PC-3 (cell line): ENCODE results near the gene C11orf68. TPM values are rescaled to one million over a fixed set of nuclear protein-coding genes. Genes with fewer than 3 reads are reported as not detected.

Experiments
- ATAC-seq: fragments of 200-7000 bp; cut with Tn5 transposase; 2 replicates; pipeline ENCODE4 v1.9.1; 2020; ENCODE audit warnings: mild to moderate bottlenecking, moderate library complexity
- BruUV-seq: library from RNA; stranded (reverse); fragments of 400-500 nt; replicated peaks from 2 replicates; lab custom pipeline; 2021; lab: Mats Ljungman, UMichigan
- CTCF ChIA-PET: fragments of 300-600 bp; sonication (Branson Sonifier 250); formaldehyde crosslinking; loops from one replicate; lab custom pipeline; 2022; ENCODE audit warnings: antibody characterized with exemption; lab: Charles Lee
- POLR2A ChIA-PET: fragments of 300-600 bp; sonication (Branson Sonifier 250); formaldehyde crosslinking; loops from one replicate; lab custom pipeline; 2022; ENCODE audit warnings: antibody characterized with exemption; ENCODE audit not compliant: unreplicated experiment; lab: Charles Lee
- DNase-seq: peaks from one replicate; pipeline ENCODE4 v3.0.0-alpha.2; 2015
- H2AFZ ChIP-seq: fragments of 300-600 bp; sonication (generic); 2 replicates; pipeline ENCODE4 v1.6.0; 2016; ENCODE audit warnings: antibody characterized with exemption, low read length
- H3F3A ChIP-seq: fragments of 300-600 bp; sonication (generic); one replicate; pipeline ENCODE4 v1.6.0; 2017; ENCODE audit warnings: antibody characterized with exemption, low read length, control low read depth, mild to moderate bottlenecking; ENCODE audit not compliant: unreplicated experiment
- H3K27ac ChIP-seq: fragments of 300-600 bp; sonication (generic); 2 replicates; pipeline ENCODE4 v1.5.1; 2016; ENCODE audit warnings: mild to moderate bottlenecking, low read length
- H3K27me3 ChIP-seq: fragments of 300-600 bp; sonication (generic); 2 replicates; pipeline ENCODE4 v1.6.1; 2016; ENCODE audit warnings: low read length, mixed read lengths
- H3K36me3 ChIP-seq: fragments of 300-600 bp; sonication (generic); 2 replicates; pipeline ENCODE4 v1.6.1; 2016; ENCODE audit warnings: low read depth, mixed run types, low read length, mixed read lengths
- H3K4me1 ChIP-seq: fragments of 300-600 bp; sonication (generic); 2 replicates; pipeline ENCODE4 v1.5.1; 2016; ENCODE audit warnings: low read length; ENCODE audit not compliant: insufficient read depth
- H3K4me2 ChIP-seq: fragments of 300-600 bp; sonication (generic); 2 replicates; pipeline ENCODE4 v1.6.0; 2016; ENCODE audit warnings: low read length
- H3K4me3 ChIP-seq: fragments of 300-600 bp; sonication (generic); 2 replicates; pipeline ENCODE4 v1.5.1; 2016; ENCODE audit warnings: mild to moderate bottlenecking, low read length, mixed read lengths
- H3K79me2 ChIP-seq: fragments of 300-600 bp; sonication (generic); 2 replicates; pipeline ENCODE4 v1.6.1; 2017; ENCODE audit warnings: low read length, mixed read lengths
- H3K9ac ChIP-seq: fragments of 300-600 bp; sonication (generic); 2 replicates; pipeline ENCODE4 v1.6.0; 2016; ENCODE audit warnings: mild to moderate bottlenecking, low read length
- H3K9me2 ChIP-seq: fragments of 300-600 bp; sonication (generic); replicated peaks from 2 replicates; pipeline ENCODE4 v1.6.1; 2016; ENCODE audit warnings: mixed run types, low read length, mixed read lengths
- H3K9me3 ChIP-seq: fragments of 300-600 bp; sonication (generic); 2 replicates; pipeline ENCODE4 v1.6.1; 2016; ENCODE audit warnings: low read length, mixed read lengths
- H4K20me1 ChIP-seq: fragments of 300-600 bp; sonication (generic); 2 replicates; pipeline ENCODE4 v1.6.1; 2016; ENCODE audit warnings: low read length, mixed read lengths
- EZH2 ChIP-seq: fragments of 300-600 bp; sonication (generic); IDR thresholded peaks from one replicate; pipeline ENCODE4 v1.6.1; 2017; ENCODE audit warnings: antibody characterized with exemption, mild to moderate bottlenecking, low read length; ENCODE audit not compliant: unreplicated experiment
- EZH2phosphoT487 ChIP-seq: fragments of 300-600 bp; sonication (generic); IDR thresholded peaks from 2 replicates; pipeline ENCODE4 v1.6.1; 2018; ENCODE audit warnings: mild to moderate bottlenecking, antibody characterized with exemption, low read length, borderline replicate concordance
- intact Hi-C: fragments of 100-400 bp; cut with micrococcal nuclease; formaldehyde crosslinking; loops from 2 replicates; pipeline ENCODE4 v1.9.0; 2023
- total RNA-seq: library from RNA; depleted of rRNA; stranded (reverse); fragments of >200 nt; gene quantifications from 2 replicates; pipeline ENCODE4 v1.2.3, GENCODE V29; 2014
- TF ChIP-seq, protein P1 (sequence below): fragments of 300-600 bp; sonication (generic); conservative IDR thresholded peaks from 2 replicates; pipeline ENCODE4 v1.5.1; 2017; ENCODE audit warnings: antibody characterized with exemption, low read depth, mild to moderate bottlenecking, low read length

The C11orf68 gene
- total RNA-seq, 1 experiment from 2014 or later, result 61.3 TPM

DNA sequence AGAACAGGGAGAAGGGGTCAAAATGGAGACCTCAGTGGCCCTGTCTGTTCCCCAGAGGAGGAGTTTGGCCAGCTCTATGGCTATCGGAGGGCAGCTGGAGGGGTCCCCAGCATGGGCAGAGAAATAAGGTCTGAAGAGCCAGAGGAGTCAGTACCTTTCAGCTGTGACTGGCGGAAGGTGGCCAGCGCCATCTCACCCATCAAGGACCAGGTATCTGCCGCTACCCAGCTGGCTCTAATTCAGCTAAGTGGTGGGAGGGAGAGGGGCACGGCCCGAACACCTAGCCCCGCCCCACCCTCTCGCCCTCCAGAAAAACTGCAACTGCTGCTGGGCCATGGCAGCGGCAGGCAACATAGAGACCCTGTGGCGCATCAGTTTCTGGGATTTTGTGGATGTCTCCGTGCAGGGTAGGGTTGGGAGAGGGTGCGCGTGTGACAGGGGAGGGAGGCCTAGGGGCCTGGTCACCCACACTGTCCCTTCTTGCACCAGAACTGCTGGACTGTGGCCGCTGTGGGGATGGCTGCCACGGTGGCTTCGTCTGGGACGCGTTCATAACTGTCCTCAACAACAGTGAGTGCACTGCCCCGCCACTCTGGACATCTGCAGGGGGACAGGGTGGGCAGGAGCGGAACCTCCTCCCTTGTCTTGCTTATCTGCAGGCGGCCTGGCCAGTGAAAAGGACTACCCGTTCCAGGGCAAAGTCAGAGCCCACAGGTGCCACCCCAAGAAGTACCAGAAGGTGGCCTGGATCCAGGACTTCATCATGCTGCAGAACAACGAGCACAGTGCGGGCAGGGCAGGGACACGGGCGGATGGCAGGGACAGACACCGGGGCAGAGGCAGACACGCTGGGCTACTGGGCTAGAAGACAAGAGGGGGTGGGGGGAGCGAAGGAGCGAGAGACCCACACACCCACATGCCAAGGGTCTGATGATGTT, 36.5 kb downstream of the C11orf68 start:
- H4K20me1 ChIP-seq, result no peaks in the 10 kb centered on the region
- ChIA-PET POLR2A (no interaction called here), CTCF (interaction anchor here (0.7 kb wide), 1 partner anchor 102 kb away, joined by 4 read pairs; no protein-coding TSS in a partner anchor)
- H3F3A ChIP-seq, result no peaks in the 10 kb centered on the region
- DNase-seq, result no peak
- H3K9me2 ChIP-seq, result no peaks in the 10 kb centered on the region
- BruUV-seq, result no TSS peak
- H3K4me2 ChIP-seq, result no peak overlapping the region
- no peaks in the 10 kb centered on the region for H3K27me3 ChIP-seq
- intact Hi-C loops, result no loop called here
- ATAC-seq, result no peak
- peaks cover 37% of the 10 kb centered on the region for H3K36me3 ChIP-seq
- peaks cover 27% of the 10 kb centered on the region for H3K79me2 ChIP-seq
- no peak for TF ChIP-seq EZH2
- TF ChIP-seq, protein P1, sequence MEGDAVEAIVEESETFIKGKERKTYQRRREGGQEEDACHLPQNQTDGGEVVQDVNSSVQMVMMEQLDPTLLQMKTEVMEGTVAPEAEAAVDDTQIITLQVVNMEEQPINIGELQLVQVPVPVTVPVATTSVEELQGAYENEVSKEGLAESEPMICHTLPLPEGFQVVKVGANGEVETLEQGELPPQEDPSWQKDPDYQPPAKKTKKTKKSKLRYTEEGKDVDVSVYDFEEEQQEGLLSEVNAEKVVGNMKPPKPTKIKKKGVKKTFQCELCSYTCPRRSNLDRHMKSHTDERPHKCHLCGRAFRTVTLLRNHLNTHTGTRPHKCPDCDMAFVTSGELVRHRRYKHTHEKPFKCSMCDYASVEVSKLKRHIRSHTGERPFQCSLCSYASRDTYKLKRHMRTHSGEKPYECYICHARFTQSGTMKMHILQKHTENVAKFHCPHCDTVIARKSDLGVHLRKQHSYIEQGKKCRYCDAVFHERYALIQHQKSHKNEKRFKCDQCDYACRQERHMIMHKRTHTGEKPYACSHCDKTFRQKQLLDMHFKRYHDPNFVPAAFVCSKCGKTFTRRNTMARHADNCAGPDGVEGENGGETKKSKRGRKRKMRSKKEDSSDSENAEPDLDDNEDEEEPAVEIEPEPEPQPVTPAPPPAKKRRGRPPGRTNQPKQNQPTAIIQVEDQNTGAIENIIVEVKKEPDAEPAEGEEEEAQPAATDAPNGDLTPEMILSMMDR, result no peak
- no peak for TF ChIP-seq EZH2phosphoT487
- peaks cover 10% of the 10 kb centered on the region for H3K4me1 ChIP-seq
- H3K9ac ChIP-seq, result no peak overlapping the region
- H2AFZ ChIP-seq, result no peak overlapping the region
- no peak overlapping the region for H3K4me3 ChIP-seq
- no peak overlapping the region for H3K27ac ChIP-seq
- H3K9me3 ChIP-seq, result no peaks in the 10 kb centered on the region

DNA sequence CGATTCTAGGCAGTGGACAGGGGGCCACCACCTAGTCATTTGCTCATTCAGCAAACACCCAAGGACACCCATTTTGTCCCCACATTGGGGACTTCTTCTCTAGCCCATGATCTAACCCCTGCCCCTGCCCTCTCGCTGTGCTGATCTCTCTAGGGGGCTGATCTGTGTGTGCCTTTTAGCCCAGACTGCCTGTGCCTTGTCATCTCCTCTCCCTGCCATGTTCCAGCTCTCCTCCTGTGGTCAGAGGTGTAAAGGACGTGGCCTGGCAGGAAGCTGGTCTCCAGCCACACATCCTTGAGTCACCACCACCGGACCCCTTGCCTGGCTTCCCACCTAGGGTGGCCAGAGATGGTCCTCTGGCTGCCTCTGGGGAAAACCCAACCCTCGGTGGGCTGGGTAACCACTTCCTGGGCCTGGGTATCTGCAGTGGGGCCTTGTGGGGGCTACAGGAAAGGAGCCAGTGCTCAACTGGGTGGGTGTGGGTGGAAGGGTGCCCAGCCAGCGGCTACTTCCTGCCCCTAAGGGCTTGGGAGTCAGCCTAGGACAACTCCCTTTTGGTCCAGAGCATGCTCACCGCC, 37.9 kb downstream of the C11orf68 start:
- peak; percentile 32 for ATAC-seq
- Histone ChIP-seq H3K79me2 (peaks cover 13% of the 10 kb centered on the region; the same call in 1 of the 2 replicates), H3F3A (no peaks in the 10 kb centered on the region), H3K9ac (no peak overlapping the region), H3K4me2 (no peak overlapping the region), H3K4me3 (no peak overlapping the region), H3K9me2 (no peaks in the 10 kb centered on the region), H3K36me3 (peaks cover 28% of the 10 kb centered on the region; the same call in 1 of the 2 replicates), H3K27ac (no peak overlapping the region), H3K4me1 (no peaks in the 10 kb centered on the region), H3K27me3 (no peaks in the 10 kb centered on the region), H3K9me3 (no peaks in the 10 kb centered on the region), H2AFZ (no peak overlapping the region), H4K20me1 (no peaks in the 10 kb centered on the region)
- no peak for DNase-seq
- intact Hi-C loops, result no loop called here
- BruUV-seq, result no TSS peak
- TF ChIP-seq EZH2phosphoT487 (no peak), EZH2 (no peak)
- TF ChIP-seq, protein P1, result no peak
- POLR2A ChIA-PET, result no interaction called here
- CTCF ChIA-PET, result interaction anchor here (0.6 kb wide), 1 partner anchor 34 kb away, joined by 3 read pairs; no protein-coding TSS in a partner anchor
